Measurements from ENCODE around the gene RARG.

The RARG gene

GRCh38 chr12:53187145-53187899 lies 44.7 kb downstream of the RARG start:
- peak; percentile 41 for DNase-seq

GRCh38 chr12:53186745-53187144 lies 45.3 kb downstream of the RARG start:
- peak; percentile 19 for DNase-seq

- peak; percentile 52 for DNase-seq
Measured at GRCh38 chr12:53185582-53186153, 46.3 kb downstream of the RARG start.

GRCh38 chr12:53184828-53185227 lies 47.2 kb downstream of the RARG start:
- DNase-seq = peak; percentile 55

GRCh38 chr12:53182903-53183302 lies 49.1 kb downstream of the RARG start:
- DNase-seq = peak; percentile 21

- DNase-seq = no peak
Measured at GRCh38 chr12:53181935-53182334, 50.1 kb downstream of the RARG start.

GRCh38 chr12:53180931-53181645 lies 50.9 kb downstream of the RARG start:
- DNase-seq = no peak

GRCh38 chr12:53180220-53180930 lies 51.6 kb downstream of the RARG start, which contains the start of the genes CSAD and ZNF740:
Gene CSAD (minus strand): TSS chr12:53180925. CDS start chr12:53173470, 7,455 bp downstream.
Gene ZNF740 (plus strand): TSS chr12:53180722. CDS start chr12:53181984, 1,262 bp downstream.
- DNase-seq = peak; percentile 97

DNA sequence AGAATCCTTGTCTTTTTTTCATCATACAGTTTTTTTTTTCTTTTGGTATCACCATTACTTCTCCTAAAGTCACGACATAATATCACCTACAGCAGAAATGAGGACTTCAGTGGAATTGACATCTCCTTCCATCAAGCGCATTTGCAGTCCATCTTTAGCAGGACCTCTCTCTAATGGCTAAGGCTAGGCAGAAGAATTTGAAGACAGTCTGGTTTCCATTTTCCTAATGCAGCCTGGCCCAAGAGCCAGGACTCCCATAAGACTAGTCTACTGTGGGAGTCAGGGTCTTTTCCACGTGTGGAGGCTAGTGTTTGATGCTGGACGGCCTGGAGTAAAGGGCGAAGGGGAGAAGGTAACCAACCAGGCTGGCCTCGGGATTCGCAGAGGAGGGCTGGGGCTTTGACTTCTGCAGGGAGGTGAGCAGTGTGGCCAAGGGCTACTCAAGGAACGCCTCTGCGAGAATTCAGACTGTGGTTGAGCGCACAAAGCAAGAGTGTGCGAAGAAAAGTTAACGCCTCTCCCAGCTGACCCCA lies 52.3 kb downstream of the RARG start:
- no peak for DNase-seq

DNA sequence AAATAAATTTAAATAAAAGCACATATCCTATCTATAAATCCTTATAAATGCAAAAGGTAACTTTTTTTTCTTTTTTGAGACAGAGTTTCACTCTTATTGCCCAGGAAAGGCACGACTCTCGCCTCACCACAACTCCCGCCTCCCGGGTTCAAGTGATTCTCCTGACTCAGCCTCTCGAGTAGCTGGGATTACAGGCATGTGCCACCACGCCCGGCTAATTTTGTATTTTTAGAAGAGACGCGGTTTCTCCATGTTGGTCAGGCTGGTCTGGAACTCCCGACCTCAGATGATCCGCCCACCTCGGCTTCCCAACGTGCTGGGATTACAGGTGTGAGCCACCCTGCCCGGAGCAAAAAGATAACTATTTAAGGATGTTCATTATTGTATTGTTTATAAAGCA lies 53.2 kb downstream of the RARG start:
- peak; percentile 52 for DNase-seq

GRCh38 chr12:53177447-53177846 lies 54.6 kb downstream of the RARG start:
- peak; percentile 15 for DNase-seq

GRCh38 chr12:53176750-53177149 lies 55.3 kb downstream of the RARG start:
- DNase-seq = peak; percentile 17

GRCh38 chr12:53174881-53175491 lies 57.0 kb downstream of the RARG start:
- DNase-seq = peak; percentile 53

DNA sequence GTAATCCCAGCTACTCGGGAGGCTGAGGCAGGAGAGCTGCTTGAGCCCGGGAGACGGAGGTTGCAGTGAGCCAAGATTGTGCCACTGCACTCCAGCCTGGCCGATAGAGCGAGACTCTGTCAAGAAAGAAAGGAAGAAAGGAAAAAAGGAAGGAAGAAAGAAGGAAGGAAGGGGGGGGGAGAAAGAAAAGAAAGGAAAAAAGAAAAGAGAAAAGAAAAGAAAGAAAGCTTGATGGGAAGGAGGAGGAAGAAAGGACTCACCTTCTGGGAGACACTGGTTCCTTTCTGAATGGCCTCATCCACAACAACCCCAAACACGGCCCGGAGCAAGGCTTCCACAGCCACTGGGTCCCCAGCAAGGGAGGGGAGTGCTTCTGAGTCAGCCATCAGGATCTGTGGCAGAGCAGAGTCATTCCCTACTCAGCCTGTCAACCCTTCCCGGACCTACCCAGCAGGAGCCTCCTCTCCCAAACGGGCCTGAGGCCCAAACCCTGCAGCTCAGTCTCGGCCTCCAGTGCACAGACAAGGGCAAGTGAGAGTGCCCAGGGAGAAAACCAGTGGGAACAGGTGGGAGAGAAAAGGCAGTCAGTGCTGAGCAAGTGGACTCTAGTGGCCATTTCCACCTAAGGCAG lies 58.8 kb downstream of the RARG start:
- DNase-seq = peak; percentile 40

- peak; percentile 49 for DNase-seq
Measured at GRCh38 chr12:53172352-53172751, 59.7 kb downstream of the RARG start.

DNA sequence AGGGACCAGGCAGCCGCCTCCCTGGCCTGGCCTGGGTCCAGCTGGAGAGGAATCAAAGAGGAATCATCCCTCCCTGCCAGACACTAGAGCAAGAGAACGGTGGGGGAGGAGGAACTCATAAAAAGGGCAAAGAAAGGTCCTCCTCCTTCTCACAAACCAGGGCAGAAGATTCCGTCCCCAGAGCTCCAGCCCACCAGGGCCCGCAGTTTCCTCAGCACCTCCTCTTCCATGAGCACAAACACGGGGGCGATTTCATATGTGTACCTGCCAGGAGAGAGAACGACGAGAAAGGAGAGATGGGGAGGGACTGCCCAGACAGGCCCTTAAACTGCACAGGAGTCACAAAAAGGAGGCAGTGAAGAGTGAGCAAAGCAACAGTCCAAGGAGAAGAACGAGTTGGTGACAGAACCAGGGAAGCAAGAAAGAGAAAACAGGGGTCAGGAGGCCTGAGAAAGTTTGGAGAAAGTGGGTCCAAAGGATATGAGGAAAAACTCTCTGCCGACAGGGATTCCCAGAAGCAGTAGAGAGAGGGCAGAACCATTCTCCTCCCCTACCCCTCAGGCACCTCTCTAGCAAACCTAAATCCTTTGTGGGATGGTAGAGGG lies 60.2 kb downstream of the RARG start:
- no peak for DNase-seq

DNA sequence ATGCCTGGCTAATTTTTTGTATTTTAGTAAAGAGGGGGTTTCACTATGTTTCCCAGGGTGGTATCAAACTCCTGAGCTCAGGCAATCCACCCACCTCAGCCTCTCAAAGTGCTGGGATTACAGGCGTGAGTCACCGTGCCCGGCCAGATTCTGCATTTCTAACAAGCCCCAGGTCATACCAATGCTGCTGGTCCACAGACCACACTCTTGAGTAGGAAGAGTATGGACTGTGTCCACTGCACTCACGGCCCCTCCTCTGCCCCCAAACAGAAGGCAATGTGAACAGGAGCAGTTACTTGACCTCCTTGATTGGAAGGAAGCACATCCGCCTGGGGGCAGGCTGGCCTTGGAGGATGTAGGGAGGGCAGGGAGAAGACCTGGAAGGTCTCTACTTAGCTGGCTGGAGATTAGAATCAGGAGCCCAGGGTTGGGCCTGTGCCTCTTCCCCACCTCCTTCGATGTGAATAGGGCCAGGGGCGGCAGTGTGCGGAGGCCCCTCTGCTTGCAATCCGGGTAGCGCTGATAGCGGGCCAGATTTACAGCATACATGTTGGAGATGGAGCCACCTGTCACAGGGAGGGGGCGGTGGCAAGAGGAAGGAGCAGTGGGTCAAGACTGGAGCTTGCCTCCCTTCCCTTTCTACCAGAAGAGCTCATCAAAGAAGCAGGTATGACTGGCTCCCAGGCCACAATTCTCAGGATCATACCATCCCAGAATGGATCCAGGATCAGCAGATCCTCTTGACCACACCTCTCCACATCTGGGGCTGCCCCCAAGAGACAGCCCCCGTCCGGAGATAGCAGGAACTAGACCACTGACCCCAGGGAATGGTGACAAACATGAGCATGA lies 60.9 kb downstream of the RARG start:
- peak; percentile 37 for DNase-seq

DNA sequence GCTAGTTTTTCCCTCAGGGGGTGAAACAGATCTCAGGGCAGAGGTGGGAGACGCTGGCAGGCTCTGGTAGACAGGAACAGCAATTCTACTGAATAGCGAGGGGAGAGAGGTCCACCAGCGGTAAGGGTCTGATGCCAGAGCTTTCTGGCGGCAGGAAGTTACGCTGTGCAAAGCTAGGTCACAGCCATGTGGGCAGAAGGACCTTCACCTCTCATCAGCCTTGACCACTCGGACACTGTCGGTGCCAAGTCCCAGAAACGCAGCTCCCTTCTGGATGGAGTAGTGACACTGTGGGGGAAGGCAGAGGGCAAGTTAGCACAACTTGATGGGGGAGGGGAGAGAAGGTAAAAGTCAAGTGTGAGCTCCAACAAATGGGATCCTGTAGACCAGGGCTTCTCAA lies 61.8 kb downstream of the RARG start:
- peak; percentile 32 for DNase-seq

GRCh38 chr12:53169644-53170043 lies 62.4 kb downstream of the RARG start:
- DNase-seq = peak; percentile 13

GRCh38 chr12:53166837-53167236 lies 65.2 kb downstream of the RARG start:
- no peak for DNase-seq
